ENCODE results near the gene SLC24A2.
"Not testable (repeated sequence)": the region's sequence is repeated elsewhere in the genome, so short reads cannot be mapped to it uniquely, and the experiment has no call there.

SLC24A2 gene

GRCh38 chr9:19788614-19789271, at the start of gene SLC24A2:
Gene SLC24A2, minus strand, starts transcription at chr9:19789037.
- DNase-seq = no peak

GRCh38 chr9:19833331-19833730, 44.5 kb upstream of the SLC24A2 start:
- DNase-seq = not testable (repeated sequence)

GRCh38 chr9:19830796-19831195, 42.0 kb upstream of the SLC24A2 start:
- no peak for DNase-seq

GRCh38 chr9:19828576-19829109, 39.8 kb upstream of the SLC24A2 start:
- DNase-seq = no peak

DNA sequence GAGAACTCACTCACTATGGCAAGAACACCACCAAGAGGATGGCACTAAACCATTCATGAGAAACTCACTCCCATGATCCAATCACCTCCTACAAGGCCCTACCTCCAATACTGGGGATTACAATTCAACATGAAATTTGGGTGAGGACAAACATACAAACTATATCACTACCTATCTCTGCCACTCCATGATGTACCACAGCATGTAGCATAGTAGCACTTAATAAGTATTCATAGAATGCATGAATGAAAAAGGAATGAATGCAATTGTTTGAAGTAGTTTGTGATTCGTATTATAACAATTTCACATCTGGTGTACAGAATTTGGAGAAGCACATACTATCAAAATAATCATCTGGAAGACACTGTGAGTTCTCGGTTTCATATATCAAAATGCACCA, 27.9 kb upstream of the SLC24A2 start:
- DNase-seq = no peak

- DNase-seq = no peak
Observed at GRCh38 chr9:19812194-19812593, 23.4 kb upstream of the SLC24A2 start.

GRCh38 chr9:19809422-19810269, 20.8 kb upstream of the SLC24A2 start:
- no peak for DNase-seq

- DNase-seq = no peak
Observed at GRCh38 chr9:19807182-19807892, 18.5 kb upstream of the SLC24A2 start.

DNA sequence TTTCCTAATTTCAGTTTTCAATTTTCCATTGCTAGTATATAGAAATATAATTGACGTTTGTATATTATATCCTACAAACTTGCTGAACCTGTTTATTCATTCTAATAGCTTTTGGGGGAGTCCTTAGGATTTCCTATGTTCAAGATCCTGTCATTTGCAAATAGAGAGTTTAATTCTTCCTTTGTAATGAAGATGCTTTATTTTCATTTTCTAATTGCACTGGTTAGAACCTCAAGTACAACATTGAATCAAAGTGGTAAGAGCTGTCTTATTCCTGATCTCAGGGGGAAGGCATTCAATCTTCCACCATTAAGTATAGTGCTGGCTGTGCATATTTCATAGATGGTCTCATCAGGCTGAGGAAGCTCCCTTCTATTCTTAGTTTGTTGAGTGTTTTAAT, 15.6 kb upstream of the SLC24A2 start:
- DNase-seq = no peak

- DNase-seq = no peak
Observed at GRCh38 chr9:19800884-19801283, 12.0 kb upstream of the SLC24A2 start.

DNA sequence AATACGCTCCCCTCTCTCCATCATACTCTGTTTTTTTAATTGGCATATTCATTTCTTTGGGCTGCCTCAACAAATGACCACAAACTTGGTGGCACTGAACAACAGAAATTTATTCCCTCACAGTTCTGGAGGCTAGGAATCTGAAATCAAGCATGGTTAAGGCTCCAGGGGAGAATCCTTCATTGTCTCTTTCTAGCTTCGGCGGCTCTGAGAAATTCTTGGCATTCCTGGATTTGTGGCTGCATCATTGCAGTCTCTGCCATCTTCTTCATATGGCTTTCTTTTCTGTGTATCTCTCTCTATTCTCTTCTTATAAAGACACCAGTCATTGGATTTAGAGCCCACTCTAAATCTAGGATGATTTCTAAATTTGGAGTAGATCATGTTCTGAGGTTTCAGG, 10.9 kb upstream of the SLC24A2 start:
- DNase-seq = no peak

DNA sequence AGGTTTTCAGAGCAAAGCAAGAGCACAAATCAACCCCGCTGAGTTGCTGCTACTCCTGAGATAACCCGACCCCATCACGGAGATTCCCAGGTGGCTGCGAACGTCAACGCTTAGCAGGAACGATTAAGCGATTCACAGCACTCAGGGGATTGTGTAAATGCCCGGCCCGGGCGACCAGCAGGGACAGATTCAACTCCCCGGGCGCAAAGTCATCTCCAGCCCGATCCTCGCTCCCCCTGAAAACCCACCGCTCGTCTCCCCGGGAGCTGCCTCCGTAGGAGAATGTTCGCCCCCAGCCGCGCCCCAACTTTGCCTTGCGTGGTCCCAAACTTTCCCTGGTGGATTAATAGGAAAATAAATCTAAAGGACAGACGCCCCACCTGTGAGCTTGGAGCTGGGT, 685 bp downstream of the SLC24A2 start:
- no peak for DNase-seq

DNA sequence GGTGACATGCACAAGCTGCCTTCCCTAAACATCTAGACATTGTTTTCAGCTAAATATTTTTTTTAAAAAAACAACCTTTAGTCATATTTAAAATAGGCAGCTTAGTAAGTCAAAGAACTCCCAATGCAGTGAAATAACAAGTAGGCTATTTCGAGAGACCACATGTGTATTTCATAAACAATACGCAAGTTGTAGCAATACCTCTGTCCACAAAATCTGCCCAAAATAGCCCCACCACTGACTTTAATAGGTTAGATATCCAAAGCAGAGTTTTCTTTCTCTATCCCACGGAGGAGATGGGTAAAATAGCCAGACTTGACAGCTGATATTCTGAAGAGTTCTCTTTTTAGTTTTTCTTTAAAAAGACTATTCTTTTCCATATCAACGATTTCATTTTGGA, 1.2 kb downstream of the SLC24A2 start:
- DNase-seq = no peak

DNA sequence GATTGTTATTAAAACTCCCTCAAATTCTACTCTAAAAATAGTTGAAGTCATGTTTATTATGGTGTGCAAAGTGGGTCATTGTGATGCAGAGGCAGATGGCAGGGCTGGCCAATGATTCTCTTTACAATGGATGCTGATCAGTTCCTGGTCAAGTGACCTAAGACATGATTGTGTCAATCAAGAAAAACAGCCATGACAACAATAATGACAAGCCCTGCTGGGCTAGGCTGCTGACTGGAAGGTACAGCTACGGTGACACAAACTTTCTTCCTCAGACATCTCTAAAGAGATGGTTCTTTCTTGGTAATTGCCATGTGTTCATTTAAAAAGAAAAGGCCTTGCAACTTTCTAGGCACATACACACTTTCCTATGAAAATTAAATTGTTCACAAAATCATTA, 3.6 kb downstream of the SLC24A2 start:
- no peak for DNase-seq

DNA sequence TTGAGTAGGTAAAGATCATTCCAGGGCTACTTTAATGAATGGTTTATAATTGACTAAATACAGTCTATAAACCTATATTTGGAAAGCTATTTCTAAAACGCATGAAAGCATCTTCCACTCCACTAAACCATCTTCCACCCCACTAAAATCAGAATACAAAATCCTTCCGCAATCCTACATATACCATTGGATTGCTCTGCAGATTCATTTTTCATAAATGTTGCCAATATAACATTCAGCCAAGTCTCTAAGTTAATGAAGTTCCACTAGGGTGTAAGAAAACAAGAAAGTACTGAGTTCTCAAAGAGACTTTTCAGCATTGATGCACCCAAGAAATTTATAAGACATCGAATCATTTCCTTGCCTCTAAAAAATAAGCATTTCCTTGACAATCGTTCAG, 4.7 kb downstream of the SLC24A2 start:
- no peak for DNase-seq

- no peak for DNase-seq
Observed at GRCh38 chr9:19783500-19783899, 5.3 kb downstream of the SLC24A2 start.

DNA sequence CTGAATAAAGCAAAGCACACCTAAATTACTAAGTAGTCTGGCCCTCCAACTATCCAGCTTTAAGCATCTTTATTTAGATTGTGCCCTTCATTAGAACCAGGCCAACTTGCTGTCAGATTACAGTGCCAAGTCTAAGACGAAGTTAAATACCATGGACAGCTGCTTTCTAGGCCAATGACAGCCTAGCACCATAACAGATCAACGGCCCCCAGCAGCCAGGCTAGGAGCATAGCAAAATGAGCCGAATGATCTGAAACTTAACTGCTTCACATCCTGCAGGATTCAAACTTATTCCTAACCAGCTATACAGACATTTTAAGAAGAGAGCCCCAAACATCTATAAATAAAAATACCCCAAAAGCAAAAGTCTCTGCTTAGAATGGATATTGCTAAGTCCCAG, 6.8 kb downstream of the SLC24A2 start:
- DNase-seq = no peak

GRCh38 chr9:19781240-19781639, 7.6 kb downstream of the SLC24A2 start:
- no peak for DNase-seq

GRCh38 chr9:19771446-19771845, 17.4 kb downstream of the SLC24A2 start:
- DNase-seq = no peak

GRCh38 chr9:19770973-19771372, 17.9 kb downstream of the SLC24A2 start:
- DNase-seq = no peak

DNA sequence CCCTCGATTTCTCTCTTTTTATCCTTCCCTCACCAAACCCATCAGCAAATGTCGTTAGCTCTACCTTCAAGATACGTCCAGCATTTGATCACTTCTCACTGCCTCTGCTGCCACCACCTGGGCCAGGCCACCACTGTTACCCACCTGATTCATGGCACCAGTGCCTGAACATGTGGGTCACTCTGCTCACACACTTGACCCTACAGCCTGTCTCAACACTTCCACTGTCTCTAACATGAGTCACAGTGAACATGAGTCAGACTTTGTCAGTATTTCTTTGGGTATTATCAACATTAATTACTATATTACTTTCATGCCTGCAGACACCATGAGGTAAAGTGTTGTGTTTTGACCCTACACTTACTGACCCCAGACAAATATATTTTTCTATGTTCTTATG, 19.6 kb downstream of the SLC24A2 start:
- DNase-seq = no peak

- no peak for DNase-seq
Observed at GRCh38 chr9:19768798-19769197, 20.0 kb downstream of the SLC24A2 start.

DNA sequence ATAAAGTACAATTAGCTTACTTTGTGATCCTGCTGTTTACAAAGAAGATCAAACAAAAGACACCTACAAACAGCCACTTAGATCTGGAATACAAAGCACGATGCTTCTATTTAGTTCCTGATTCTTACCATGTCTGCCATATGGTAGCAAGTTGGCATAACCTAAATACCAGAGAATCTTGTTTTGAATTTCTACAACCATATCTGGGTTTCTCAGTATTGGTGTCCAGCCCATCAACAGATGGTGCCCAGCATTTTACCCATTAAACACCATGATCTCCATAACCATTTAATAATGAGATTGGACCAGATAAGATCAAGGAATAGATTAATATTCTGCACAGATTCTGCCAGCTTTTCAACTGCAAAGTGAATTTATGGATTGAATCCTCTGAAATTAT, 29.8 kb downstream of the SLC24A2 start:
- DNase-seq = no peak

DNA sequence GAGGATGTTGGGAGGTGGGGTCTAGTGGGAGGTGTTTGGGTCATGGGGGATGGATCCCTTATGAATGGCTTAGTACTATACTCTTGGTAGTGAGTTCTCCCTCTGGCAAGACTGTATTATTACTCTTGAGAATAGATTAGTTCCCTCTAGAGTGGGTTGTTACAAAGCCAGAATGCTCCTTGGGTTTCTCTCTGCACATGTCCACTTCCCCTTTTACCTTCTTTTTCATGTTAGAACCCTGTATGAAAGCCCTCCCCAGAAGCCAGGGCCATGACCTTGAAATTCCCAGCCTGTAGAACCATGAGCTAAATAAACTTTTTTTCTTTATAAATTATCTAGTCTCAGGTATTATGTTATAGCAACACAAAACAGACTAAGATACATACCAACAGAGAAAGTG, 31.1 kb downstream of the SLC24A2 start:
- DNase-seq = no peak
